H1 (cell line): ENCODE measurements around the gene KCNS3. TPM values are rescaled to one million over a fixed set of nuclear protein-coding genes. Genes with fewer than 3 reads are reported as not detected.

Source experiments
- CTCF ChIA-PET: fragments of 300-600 bp; sonication (Branson Sonifier 250); formaldehyde crosslinking; loops from one replicate; lab custom pipeline; 2021; ENCODE audit not compliant: partially characterized antibody; lab: Charles Lee
- POLR2A ChIA-PET: fragments of 300-600 bp; sonication (Branson Sonifier 250); formaldehyde crosslinking; loops from one replicate; lab custom pipeline; 2021; ENCODE audit warnings: inconsistent platforms; ENCODE audit not compliant: partially characterized antibody; lab: Charles Lee
- DNase-seq, 2 experiments: peaks; one replicate each; pipeline versions ENCODE4 v3.0.0 to v3.0.0-alpha.2; 2010 to 2022; ENCODE audit warnings: low spot score in 2 of 2, low read depth in 1 of 2, mixed read lengths in 1 of 2
- FAIRE-seq: peaks from 2 replicates; lab custom pipeline; 2011; peaks lifted over from hg19 to GRCh38; lab: Jason Lieb, UNC
- H2AFZ ChIP-seq: 2 replicates; pipeline ENCODE4 v1.8.1; 2012; ENCODE audit warnings: low read length, inconsistent platforms
- H2AK5ac ChIP-seq: 2 replicates; pipeline ENCODE4 v1.6.1; 2013; ENCODE audit warnings: low read depth, low read length
- H2BK120ac ChIP-seq: replicated peaks from 2 replicates; pipeline ENCODE3; 2013; ENCODE audit warnings: low read depth, low read length, inconsistent platforms
- H2BK12ac ChIP-seq: 2 replicates; pipeline ENCODE4 v1.6.1; 2013; ENCODE audit warnings: low read depth, low read length
- H2BK15ac ChIP-seq: 2 replicates; pipeline ENCODE4 v1.6.1; 2013; ENCODE audit warnings: low read length
- H2BK20ac ChIP-seq: 2 replicates; pipeline ENCODE4 v1.6.1; 2013; ENCODE audit warnings: low read length
- H2BK5ac ChIP-seq: 2 replicates; pipeline ENCODE4 v1.6.1; 2013; ENCODE audit warnings: low read depth, low read length
- H3K14ac ChIP-seq: 2 replicates; pipeline ENCODE4 v1.6.1; 2013; ENCODE audit warnings: inconsistent platforms; ENCODE audit not compliant: insufficient read length
- H3K18ac ChIP-seq: 2 replicates; pipeline ENCODE4 v1.6.1; 2013; ENCODE audit warnings: low read length; ENCODE audit errors: extremely low read depth
- H3K23ac ChIP-seq: 2 replicates; pipeline ENCODE4 v1.6.1; 2013; ENCODE audit warnings: inconsistent platforms; ENCODE audit not compliant: insufficient read length
- H3K23me2 ChIP-seq: 2 replicates; pipeline ENCODE4 v1.6.1; 2013; ENCODE audit warnings: low read depth, low read length
- H3K27ac ChIP-seq: 2 replicates; pipeline ENCODE4 v1.6.1; 2011; ENCODE audit warnings: low read depth, low read length, inconsistent platforms
- H3K27me3 ChIP-seq, 4 experiments: replicated peaks in 1 of 4; 1 replicate in 1 of 4; 2 replicates in 3 of 4; pipeline versions ENCODE4 v1.6.1 to v1.8.1; 2011 to 2013; ENCODE audit warnings: low read length in 3 of 4, mild to moderate bottlenecking in 3 of 4, inconsistent platforms in 2 of 4, mixed read lengths in 2 of 4, moderate library complexity in 1 of 4; ENCODE audit not compliant: control insufficient read depth in 3 of 4, insufficient read depth in 3 of 4; ENCODE audit errors: extremely low read depth in 1 of 4
- H3K36me3 ChIP-seq, 4 experiments: 2 replicates each; pipeline versions ENCODE4 v1.6.1 to v1.8.1; 2011 to 2013; ENCODE audit warnings: mild to moderate bottlenecking in 4 of 4, low read length in 3 of 4, moderate library complexity in 2 of 4, control low read depth in 1 of 4, inconsistent platforms in 1 of 4; ENCODE audit not compliant: insufficient read depth in 4 of 4, control insufficient read depth in 2 of 4
- H3K4ac ChIP-seq: replicated peaks from 2 replicates; pipeline ENCODE3; 2013; ENCODE audit warnings: low read length, low read depth, mixed read lengths, inconsistent platforms; ENCODE audit not compliant: insufficient read length
- H3K4me1 ChIP-seq, 4 experiments: replicated peaks in 1 of 4; 1 replicate in 1 of 4; 2 replicates in 3 of 4; pipeline versions ENCODE4 v1.6.1 to v1.8.1; 2011 to 2013; ENCODE audit warnings: low read length in 3 of 4, inconsistent platforms in 2 of 4, mixed read lengths in 1 of 4; ENCODE audit not compliant: insufficient read depth in 4 of 4, control insufficient read depth in 3 of 4
- H3K4me2 ChIP-seq, 2 experiments: 2 replicates each; pipeline versions ENCODE4 v1.6.1 to v1.8.1; 2011 to 2013; ENCODE audit warnings: low read depth in 2 of 2, low read length in 2 of 2, control low read depth in 1 of 2, inconsistent platforms in 1 of 2, mild to moderate bottlenecking in 1 of 2; ENCODE audit not compliant: insufficient read depth in 1 of 2
- H3K4me3 ChIP-seq, 4 experiments: fragments of 200-600, 300-600 bp in 1 of 4; sonication (generic), shearing (Covaris generic), sonication (Bioruptor Twin) in 1 of 4; 2 replicates each; pipeline versions ENCODE4 v1.5.1 to v1.8.1; 2011 to 2016; ENCODE audit warnings: low read length in 4 of 4, low read depth in 3 of 4, control low read depth in 2 of 4, inconsistent platforms in 2 of 4, mild to moderate bottlenecking in 2 of 4, mixed read lengths in 1 of 4, moderate library complexity in 1 of 4; ENCODE audit not compliant: insufficient read depth in 2 of 4; ENCODE audit errors: extremely low read depth in 1 of 4
- H3K56ac ChIP-seq: replicated peaks from 2 replicates; pipeline ENCODE3; 2013; ENCODE audit warnings: low read depth, mild to moderate bottlenecking, mixed read lengths, low read length, inconsistent platforms; ENCODE audit not compliant: insufficient read length
- H3K79me1 ChIP-seq: 2 replicates; pipeline ENCODE4 v1.6.1; 2013; ENCODE audit warnings: low read depth, low read length, control low read depth
- H3K79me2 ChIP-seq, 2 experiments: 2 replicates each; pipeline versions ENCODE4 v1.6.1 to v1.8.1; 2012 to 2013; ENCODE audit warnings: low read length in 2 of 2, mild to moderate bottlenecking in 2 of 2, inconsistent platforms in 1 of 2; ENCODE audit not compliant: insufficient read depth in 2 of 2, control insufficient read depth in 1 of 2
- H3K9ac ChIP-seq, 4 experiments: replicated peaks in 1 of 4; 1 replicate in 1 of 4; 2 replicates in 3 of 4; pipeline versions ENCODE4 v1.6.1 to v1.8.1; 2011 to 2013; ENCODE audit warnings: low read depth in 3 of 4, low read length in 3 of 4, control low read depth in 2 of 4, mild to moderate bottlenecking in 2 of 4, moderate library complexity in 2 of 4, inconsistent platforms in 1 of 4; ENCODE audit errors: extremely low read depth in 1 of 4
- H3K9me3 ChIP-seq, 2 experiments: 2 replicates each; pipeline versions ENCODE4 v1.6.1 to v1.8.1; 2012 to 2013; ENCODE audit warnings: mild to moderate bottlenecking in 2 of 2, moderate library complexity in 2 of 2, control low read depth in 1 of 2, inconsistent platforms in 1 of 2, low read depth in 1 of 2, low read length in 1 of 2, mixed read lengths in 1 of 2; ENCODE audit not compliant: insufficient read depth in 2 of 2
- H4K20me1 ChIP-seq, 2 experiments: replicated peaks in 1 of 2; 2 replicates each; pipeline versions ENCODE3 to v1.8.1; 2011 to 2013; ENCODE audit warnings: inconsistent platforms in 2 of 2, low read length in 2 of 2, mild to moderate bottlenecking in 1 of 2; ENCODE audit not compliant: insufficient read depth in 2 of 2, control insufficient read depth in 1 of 2
- H4K5ac ChIP-seq: 2 replicates; pipeline ENCODE4 v1.6.1; 2013; ENCODE audit warnings: low read length, low read depth, mixed read lengths, inconsistent platforms; ENCODE audit not compliant: insufficient read length
- H4K8ac ChIP-seq: 2 replicates; pipeline ENCODE4 v1.8.0; 2013; ENCODE audit warnings: mild to moderate bottlenecking, moderate library complexity, low read length, inconsistent platforms; ENCODE audit not compliant: insufficient read depth; ENCODE audit errors: extremely low read depth
- H4K91ac ChIP-seq: replicated peaks from 2 replicates; pipeline ENCODE3; 2013; ENCODE audit warnings: low read length, mixed read lengths, inconsistent platforms; ENCODE audit not compliant: insufficient read length
- CREB1 ChIP-seq: IDR thresholded peaks from 2 replicates; pipeline ENCODE4 v1.6.1; 2012; ENCODE audit warnings: inconsistent platforms
- KDM1A ChIP-seq: fragments of 200-600, 300-600 bp; sonication (generic); IDR thresholded peaks from 2 replicates; pipeline ENCODE4 v1.7.1; 2016; ENCODE audit warnings: mild to moderate bottlenecking, low read length, borderline replicate concordance
- RAD21 ChIP-seq, 2 experiments: IDR thresholded peaks in 1 of 2; conservative IDR thresholded peaks in 1 of 2; 2 replicates each; pipeline ENCODE4 v1.6.1; 2011; ENCODE audit warnings: low read depth in 2 of 2, low read length in 2 of 2, improper control_type of control experiment in 1 of 2, inconsistent platforms in 1 of 2, mild to moderate bottlenecking in 1 of 2, moderate library complexity in 1 of 2
- WGBS, 2 experiments: shearing (Covaris generic) in 1 of 2; methylation state at CpG; one replicate each; pipeline versions ENCODE4 v1.1.6 to v1.1.7; 2013 to 2015; ENCODE audit warnings: low lambda C conversion rate in 2 of 2, mixed read lengths in 2 of 2, inconsistent platforms in 1 of 2, low coverage in 1 of 2, missing lambda C conversion rate in 1 of 2; ENCODE audit not compliant: insufficient replicate concordance in 2 of 2, insufficient coverage in 1 of 2, insufficient read length in 1 of 2; ENCODE audit errors: extremely low coverage in 1 of 2, missing lambda C conversion rate in 1 of 2; 5-methylcytosine and 5-hydroxymethylcytosine counted together
- polyA plus RNA-seq, 7 experiments: library from polyadenylated mRNA; depleted of rRNA in 3 of 7; stranded (reverse) in 5 of 7; unstranded in 2 of 7; fragments of >200 nt in 5 of 7; fragments of 200-250 nt in 2 of 7; gene quantifications; 1 replicate in 5 of 7; 2 replicates in 1 of 7; 4 replicates in 1 of 7; pipeline versions ENCODE4 v1.2.1 to v1.2.3, GENCODE V29; 2011 to 2013; ENCODE audit warnings: missing spikeins in 2 of 7, mixed read lengths in 2 of 7
- total RNA-seq: library from RNA; stranded (reverse); fragmentation: NEBNext Ultra II Directional; extraction: Animal tissue kit (Norgen Biotek cat#: 25700); gene quantifications from 2 replicates; pipeline ENCODE4 v1.2.1, GENCODE V29; 2021

Gene KCNS3
- total and polyA plus RNA-seq, 2 of the 8 experiments (the other 6 are each of a cell fraction or from before 2014, with no cell fraction given) = 22.7 to 23.0 TPM

- Histone ChIP-seq H3K4me3 (no peak overlapping the region; a peak in 1 of 8 replicates), H3K23me2 (no peaks in the 10 kb centered on the region), H3K18ac (no peak overlapping the region), H3K27ac (no peak overlapping the region), H3K9ac (no peak overlapping the region), H3K79me1 (no peaks in the 10 kb centered on the region), H3K14ac (no peak overlapping the region), H3K27me3 (no peaks in the 10 kb centered on the region), H3K36me3 (peaks cover 0 to 16% (median 10%) of the 10 kb centered on the region in 4 experiments; a peak in 5 of 8 replicates), H3K4me2 (peak overlapping the region in 1 of 2 experiments; percentile 44; a peak in 1 of 4 replicates), H2BK12ac (no peak overlapping the region), H2BK20ac (0 out of 2 replicates have a peak overlapping the region, but pooled peaks have one; percentile 35), H4K8ac (no peak overlapping the region), H2BK15ac (no peak overlapping the region), H3K9me3 (peaks cover 0 to 4% of the 10 kb centered on the region in 2 experiments; a peak in 1 of 4 replicates), H2AK5ac (no peak overlapping the region), H2BK120ac (no peak overlapping the region), H4K5ac (no peak overlapping the region), H3K4ac (no peak overlapping the region), H3K4me1 (peaks cover 0 to 9% (median 4%) of the 10 kb centered on the region in 4 experiments; a peak in 2 of 7 replicates), H2BK5ac (no peak overlapping the region), H3K79me2 (no peaks in the 10 kb centered on the region), H4K20me1 (no peaks in the 10 kb centered on the region), H2AFZ (no peak overlapping the region), H3K23ac (no peak overlapping the region), H4K91ac (no peak overlapping the region), H3K56ac (no peak overlapping the region)
- peak in 1 of 2 experiments; percentile 3; a peak in 1 of 4 replicates for TF ChIP-seq RAD21 (IDR thresholded peaks at IDR 0.05 in 1 of 2, conservative IDR thresholded peaks at IDR 0.05 in 1 of 2; ENCODE audit: low read depth in 2 of 2, low read length in 2 of 2)
- TF ChIP-seq KDM1A = no peak
- TF ChIP-seq CREB1 = no peak
- DNase-seq (no peak), FAIRE-seq (no peak)
- ChIA-PET CTCF (interaction anchor here (1.0 to 2.0 kb wide), 3 partner anchors 37 to 84 kb away, joined by 3 to 7 read pairs (median 7); no protein-coding TSS in a partner anchor), POLR2A (interaction anchor here (0.9 kb wide), 1 partner anchor 13 kb away, joined by 3 read pairs; no protein-coding TSS in a partner anchor)
- 80% methylated on average over 6 of the region's 6 CpGs; no CpG with 5 or more reads in 1 of the 2 experiments for WGBS, 2 experiments
Observed at GRCh38 chr2:17935242-17935885, 56.9 kb downstream of the KCNS3 start.
